Esophagus squamous epithelium (tissue), 5 donors: ENCODE data around the gene INAFM1. TPM values are rescaled to one million over a fixed set of nuclear protein-coding genes. Genes with fewer than 3 reads are reported as not detected.

Source experiments
- DNase-seq: peaks from one replicate; lab custom pipeline; 2025; lab: John Stamatoyannopoulos, UW
- H3K27ac ChIP-seq, 4 donors: fragments of 200-600 bp; sonication (generic); one replicate each; pipeline ENCODE4 v1.5.1; 2016 to 2019; ENCODE audit warnings: mild to moderate bottlenecking in 1 of 4
- H3K27me3 ChIP-seq, 4 donors: fragments of 200-600 bp; sonication (generic); 1 replicate in 3 of 4; 2 replicates in 1 of 4; pipeline versions ENCODE4 v1.5.1 to v1.6.0; 2017 to 2021; ENCODE audit warnings: antibody characterized with exemption in 1 of 4
- H3K36me3 ChIP-seq, 3 donors: fragments of 200-600 bp; sonication (generic); one replicate each; pipeline ENCODE4 v1.5.1; 2016 to 2019
- H3K4me1 ChIP-seq, 3 donors: fragments of 200-600 bp; sonication (generic); one replicate each; pipeline ENCODE4 v1.5.1; 2017 to 2019
- H3K4me3 ChIP-seq, 4 donors: fragments of 200-600 bp; sonication (generic); 1 replicate in 3 of 4; 2 replicates in 1 of 4; pipeline ENCODE4 v1.5.1; 2016 to 2019; ENCODE audit warnings: mild to moderate bottlenecking in 2 of 4, moderate library complexity in 1 of 4
- H3K9me3 ChIP-seq, 3 donors: fragments of 200-600 bp; sonication (generic); one replicate each; pipeline ENCODE4 v1.5.1; 2016 to 2019
- POLR2A ChIP-seq, 4 donors: fragments of 450-650 bp; IDR thresholded peaks; one replicate each; pipeline ENCODE4 v1.6.1; 2017; ENCODE audit warnings: antibody characterized with exemption in 4 of 4, mild to moderate bottlenecking in 4 of 4, moderate library complexity in 3 of 4
- WGBS, 2 donors: methylation state at CpG; one replicate each; pipeline ENCODE4 v1.1.5; 2018; 5-methylcytosine and 5-hydroxymethylcytosine counted together
- intact Hi-C: fragments of 100-400 bp; cut with DNase I; formaldehyde crosslinking; loops from one replicate; pipeline ENCODE4 v1.15.0; 2022
- total RNA-seq, 4 donors: library from RNA; depleted of rRNA; stranded (reverse); fragments of >200 nt; gene quantifications; one replicate each; pipeline ENCODE4 v1.1.0, GENCODE V29; 2016
- TF ChIP-seq, protein P1 (sequence below), 6 experiments: fragments of 450-650 bp in 4 of 6; fragments of 200-600 bp in 2 of 6; sonication (generic) in 2 of 6; IDR thresholded peaks; one replicate each; pipeline ENCODE4 v1.5.1; 2016 to 2019; ENCODE audit warnings: antibody characterized with exemption in 6 of 6, mild to moderate bottlenecking in 4 of 6, moderate library complexity in 4 of 6
- donor health status: DM: yes; HTN: yes; CAD: no.

INAFM1 gene
- total RNA-seq, 4 donors from 2014 or later = 1.4 to 8.2 (median 3.5) TPM

DNA sequence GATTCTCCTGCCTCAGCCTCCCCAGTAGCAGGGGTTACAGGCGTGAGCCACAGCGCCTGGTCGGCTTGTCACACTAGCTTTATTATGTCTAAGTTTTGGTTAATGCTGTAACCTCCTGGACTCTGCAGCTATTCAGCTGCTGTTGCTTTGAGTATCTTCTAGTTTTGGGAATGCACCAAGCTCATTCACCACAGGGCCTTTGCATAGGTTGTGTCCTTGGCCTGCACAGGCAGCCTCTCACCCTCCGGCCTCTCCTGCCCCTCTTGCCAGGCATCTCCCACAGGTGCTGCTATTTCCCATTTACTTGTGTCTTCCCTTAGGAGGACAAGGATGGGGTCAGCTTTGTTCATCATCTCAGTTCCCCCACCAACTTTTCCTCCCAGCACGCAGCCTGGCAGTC, 20.7 kb upstream of the INAFM1 start:
- Histone ChIP-seq H3K9me3 (no peaks in the 10 kb centered on the region), H3K27ac (peak overlapping the region in 3 of 4 donors; percentile 10 to 54 (median 49)), H3K4me1 (peaks cover 20 to 70% (median 21%) of the 10 kb centered on the region in 3 donors), H3K36me3 (peaks cover 0 to 9% (median 0%) of the 10 kb centered on the region in 3 donors), H3K4me3 (no peak overlapping the region), H3K27me3 (no peaks in the 10 kb centered on the region)
- 62 to 84% methylated on average over 5 of the region's 5 CpGs for WGBS, 2 donors
- TF ChIP-seq, protein P1, sequence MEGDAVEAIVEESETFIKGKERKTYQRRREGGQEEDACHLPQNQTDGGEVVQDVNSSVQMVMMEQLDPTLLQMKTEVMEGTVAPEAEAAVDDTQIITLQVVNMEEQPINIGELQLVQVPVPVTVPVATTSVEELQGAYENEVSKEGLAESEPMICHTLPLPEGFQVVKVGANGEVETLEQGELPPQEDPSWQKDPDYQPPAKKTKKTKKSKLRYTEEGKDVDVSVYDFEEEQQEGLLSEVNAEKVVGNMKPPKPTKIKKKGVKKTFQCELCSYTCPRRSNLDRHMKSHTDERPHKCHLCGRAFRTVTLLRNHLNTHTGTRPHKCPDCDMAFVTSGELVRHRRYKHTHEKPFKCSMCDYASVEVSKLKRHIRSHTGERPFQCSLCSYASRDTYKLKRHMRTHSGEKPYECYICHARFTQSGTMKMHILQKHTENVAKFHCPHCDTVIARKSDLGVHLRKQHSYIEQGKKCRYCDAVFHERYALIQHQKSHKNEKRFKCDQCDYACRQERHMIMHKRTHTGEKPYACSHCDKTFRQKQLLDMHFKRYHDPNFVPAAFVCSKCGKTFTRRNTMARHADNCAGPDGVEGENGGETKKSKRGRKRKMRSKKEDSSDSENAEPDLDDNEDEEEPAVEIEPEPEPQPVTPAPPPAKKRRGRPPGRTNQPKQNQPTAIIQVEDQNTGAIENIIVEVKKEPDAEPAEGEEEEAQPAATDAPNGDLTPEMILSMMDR (IDR thresholded peaks at IDR 0.05) = no peak
- TF ChIP-seq POLR2A (IDR thresholded peaks at IDR 0.05) = no peak
- no peak for DNase-seq
- intact Hi-C loops = no loop called here

DNA sequence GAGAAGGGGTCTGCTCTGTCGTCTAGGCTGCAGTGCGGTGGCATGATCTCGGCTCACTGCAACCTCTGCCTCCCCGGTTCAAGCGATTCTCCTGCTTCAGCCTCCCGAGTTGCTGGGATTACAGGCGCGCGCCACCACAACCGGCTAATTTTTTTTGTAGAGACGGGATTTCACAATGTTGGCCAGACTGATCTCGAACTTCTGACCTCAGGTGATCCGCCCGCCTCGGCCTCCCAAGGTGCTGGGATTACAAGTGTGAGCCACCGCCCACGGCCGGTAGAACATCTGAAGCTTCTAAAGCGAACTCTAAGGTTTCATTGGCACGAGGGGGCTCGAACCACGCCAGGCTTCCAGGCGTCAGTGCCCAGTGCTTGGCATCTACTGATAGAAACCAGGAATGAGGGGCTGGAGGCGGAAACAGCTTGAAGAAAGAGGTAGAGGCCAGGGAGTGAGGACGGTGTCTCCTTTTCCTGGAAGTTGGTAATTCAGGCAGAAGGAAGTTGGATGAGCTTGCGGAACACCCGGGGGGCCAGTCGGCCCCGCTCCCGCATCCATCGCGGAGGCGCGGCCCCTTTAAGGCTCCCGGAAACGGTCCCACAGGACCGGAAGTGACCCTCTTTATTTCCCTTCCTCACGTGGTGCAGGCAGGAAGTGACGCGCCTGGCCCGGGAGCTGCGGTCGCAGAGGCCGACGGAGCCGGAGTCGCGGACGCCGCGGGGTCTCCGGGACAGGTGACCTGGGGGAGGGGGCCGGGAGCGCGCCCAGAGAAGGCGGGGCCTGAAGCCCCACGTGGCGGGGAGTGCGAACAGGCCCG, 18.6 kb upstream of the INAFM1 start, which contains the start of gene CCDC9:
TSS of gene CCDC9 (plus strand) at position 647 of the 814 bp plus-strand sequence. CDS start 1,876 bp downstream, outside the sequence.
- peaks cover 7 to 30% (median 16%) of the 10 kb centered on the region in 3 donors for H3K36me3 ChIP-seq
- peaks cover 20 to 74% (median 21%) of the 10 kb centered on the region in 3 donors for H3K4me1 ChIP-seq
- no peaks in the 10 kb centered on the region for H3K27me3 ChIP-seq
- intact Hi-C loops = no loop called here
- H3K27ac ChIP-seq = peak within 1 kb of the TSS; percentile 96 to 98 (median 96)
- peak within 1 kb of the TSS; percentile 55 to 76 (median 64) for H3K4me3 ChIP-seq
- peak; percentile 97 for DNase-seq
- WGBS, 2 donors = 19 to 32% methylated on average over 23 to 29 of the region's 60 CpGs
- no peaks in the 10 kb centered on the region for H3K9me3 ChIP-seq
- TF ChIP-seq POLR2A (IDR thresholded peaks at IDR 0.05) = peak in 3 of 4 donors; percentile 83 to 92 (median 88)
- TF ChIP-seq, protein P1 (IDR thresholded peaks at IDR 0.05) = no peak

DNA sequence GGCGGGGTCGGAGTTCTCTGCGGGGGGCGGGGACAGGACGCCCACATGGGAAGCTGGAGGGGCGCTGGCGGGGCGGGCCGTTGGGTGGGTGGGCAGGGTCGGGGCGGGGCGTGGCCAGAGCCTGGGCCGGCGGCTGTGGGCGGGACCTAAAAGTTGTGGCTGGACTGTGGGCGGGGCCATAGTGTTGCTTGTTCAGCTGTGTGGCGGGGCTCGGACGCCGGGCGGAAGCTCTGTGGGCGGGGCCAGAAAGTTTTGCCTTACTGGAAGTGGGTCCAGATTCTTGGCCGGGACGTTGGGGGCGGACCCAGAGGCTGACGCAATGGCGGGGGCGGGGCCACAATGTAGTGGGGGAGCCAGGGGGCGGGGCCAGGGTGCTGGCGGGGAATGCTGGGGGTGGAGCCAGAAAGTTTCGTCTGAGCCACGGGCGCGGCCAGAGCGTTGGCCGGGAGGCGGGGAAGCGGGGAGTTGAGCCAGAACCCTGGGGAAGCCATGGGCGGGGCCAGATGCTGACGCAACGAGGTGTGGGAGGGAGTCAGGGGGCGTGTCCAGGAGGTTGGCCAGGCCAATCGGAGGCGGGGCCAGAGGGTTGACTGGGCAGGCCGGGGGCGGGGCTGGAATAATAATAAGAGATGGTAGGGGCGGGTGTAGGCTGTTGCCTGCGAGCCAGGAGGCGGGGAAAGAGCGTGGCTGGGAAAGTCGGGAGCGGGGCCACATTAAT, 17.8 kb upstream of the INAFM1 start:
- WGBS, 2 donors = 0 to 1% methylated on average over 18 to 19 of the region's 52 CpGs
- peak; percentile 99 for DNase-seq
- Histone ChIP-seq H3K4me3 (peak overlapping the region; percentile 55 to 76 (median 64)), H3K4me1 (peaks cover 20 to 68% (median 21%) of the 10 kb centered on the region in 3 donors), H3K36me3 (peaks cover 9 to 38% (median 20%) of the 10 kb centered on the region in 3 donors), H3K9me3 (no peaks in the 10 kb centered on the region), H3K27me3 (no peaks in the 10 kb centered on the region), H3K27ac (peak overlapping the region; percentile 96 to 98 (median 96))
- intact Hi-C loops = no loop called here
- TF ChIP-seq, protein P1 (IDR thresholded peaks at IDR 0.05) = no peak
- TF ChIP-seq POLR2A (IDR thresholded peaks at IDR 0.05) = no peak

DNA sequence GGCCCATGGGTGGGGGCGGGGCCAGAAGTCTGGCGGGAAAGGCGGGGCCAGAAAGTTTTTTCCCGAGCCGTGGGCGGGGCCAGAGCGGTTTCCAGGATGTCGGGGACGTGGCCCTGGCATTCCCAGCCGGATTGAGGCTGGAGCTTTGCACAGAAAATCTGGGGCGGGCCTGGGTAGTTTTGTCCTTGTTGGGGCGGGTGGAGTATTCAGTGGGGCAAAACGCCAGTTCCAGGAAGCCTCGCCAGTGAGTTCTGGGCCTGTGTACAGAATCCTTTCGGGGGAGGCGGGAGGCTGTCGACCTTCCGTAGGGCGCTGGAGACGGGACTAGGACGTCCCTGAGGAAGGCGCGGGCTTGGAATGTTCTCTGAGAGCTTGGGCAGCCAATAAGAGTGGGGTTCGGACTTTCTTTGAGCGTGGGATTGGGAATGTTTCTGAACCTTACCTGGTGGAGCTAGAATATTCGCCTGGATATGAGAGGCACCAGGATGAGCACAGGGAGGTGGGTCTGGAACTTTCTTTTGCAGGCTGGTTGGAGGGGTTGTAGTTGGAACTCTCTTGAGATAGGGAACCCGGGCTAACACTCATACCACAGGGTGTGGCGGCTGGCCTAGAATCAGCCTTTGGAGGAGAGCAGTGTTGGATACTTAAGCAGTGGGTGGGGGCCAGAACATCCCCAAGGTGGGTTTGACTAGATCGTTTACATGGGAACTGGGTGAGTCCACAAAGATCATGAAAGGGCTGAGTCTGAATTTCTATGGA, 17.1 kb upstream of the INAFM1 start:
- peak overlapping the region; percentile 96 to 98 (median 96) for H3K27ac ChIP-seq
- H3K27me3 ChIP-seq = no peaks in the 10 kb centered on the region
- intact Hi-C loops = no loop called here
- peak overlapping the region; percentile 55 to 76 (median 64) for H3K4me3 ChIP-seq
- TF ChIP-seq, protein P1 (IDR thresholded peaks at IDR 0.05) = no peak
- TF ChIP-seq POLR2A (IDR thresholded peaks at IDR 0.05) = peak in 2 of 4 donors; percentile 25 to 53
- peak; percentile 93 for DNase-seq
- no peaks in the 10 kb centered on the region for H3K9me3 ChIP-seq
- WGBS, 2 donors = 3 to 6% methylated on average over 15 to 22 of the region's 29 CpGs
- peaks cover 9 to 45% (median 25%) of the 10 kb centered on the region in 3 donors for H3K36me3 ChIP-seq
- H3K4me1 ChIP-seq = peaks cover 20 to 65% (median 21%) of the 10 kb centered on the region in 3 donors
